ENCODE results near the gene C11orf86.

- no peak for TF ChIP-seq EZH2 (IDR thresholded peaks at IDR 0.05; ENCODE audit: borderline replicate concordance, control insufficient read depth, low read depth, low read length)
- TF ChIP-seq EP300 (IDR thresholded peaks at IDR 0.05; ENCODE audit: borderline replicate concordance in 1 of 2, control insufficient read depth in 1 of 2, low read depth in 2 of 2, low read length in 2 of 2) = no peak
- no peak for TF ChIP-seq BCL11A (IDR thresholded peaks at IDR 0.05; ENCODE audit: low read depth, low read length)
- TF ChIP-seq ATF7 (IDR thresholded peaks at IDR 0.05; ENCODE audit: low read depth) = no peak
- no peak for TF ChIP-seq JUND (IDR thresholded peaks at IDR 0.05; ENCODE audit: low read depth, low read length)
- TF ChIP-seq, protein P1, sequence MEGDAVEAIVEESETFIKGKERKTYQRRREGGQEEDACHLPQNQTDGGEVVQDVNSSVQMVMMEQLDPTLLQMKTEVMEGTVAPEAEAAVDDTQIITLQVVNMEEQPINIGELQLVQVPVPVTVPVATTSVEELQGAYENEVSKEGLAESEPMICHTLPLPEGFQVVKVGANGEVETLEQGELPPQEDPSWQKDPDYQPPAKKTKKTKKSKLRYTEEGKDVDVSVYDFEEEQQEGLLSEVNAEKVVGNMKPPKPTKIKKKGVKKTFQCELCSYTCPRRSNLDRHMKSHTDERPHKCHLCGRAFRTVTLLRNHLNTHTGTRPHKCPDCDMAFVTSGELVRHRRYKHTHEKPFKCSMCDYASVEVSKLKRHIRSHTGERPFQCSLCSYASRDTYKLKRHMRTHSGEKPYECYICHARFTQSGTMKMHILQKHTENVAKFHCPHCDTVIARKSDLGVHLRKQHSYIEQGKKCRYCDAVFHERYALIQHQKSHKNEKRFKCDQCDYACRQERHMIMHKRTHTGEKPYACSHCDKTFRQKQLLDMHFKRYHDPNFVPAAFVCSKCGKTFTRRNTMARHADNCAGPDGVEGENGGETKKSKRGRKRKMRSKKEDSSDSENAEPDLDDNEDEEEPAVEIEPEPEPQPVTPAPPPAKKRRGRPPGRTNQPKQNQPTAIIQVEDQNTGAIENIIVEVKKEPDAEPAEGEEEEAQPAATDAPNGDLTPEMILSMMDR (IDR thresholded peaks at IDR 0.05 in 2 of 3, conservative IDR thresholded peaks at IDR 0.05 in 1 of 3; ENCODE audit: control insufficient read depth in 2 of 3, extremely low read depth in 1 of 3, insufficient read depth in 1 of 3, low read depth in 3 of 3, low read length in 3 of 3) = no peak
- no peak for TF ChIP-seq ETV6 (conservative IDR thresholded peaks at IDR 0.05 in 1 of 2, IDR thresholded peaks at IDR 0.05 in 1 of 2; ENCODE audit: borderline replicate concordance in 1 of 2, low read depth in 1 of 2)
These were observed 3.6 kb downstream of the C11orf86 start for GRCh38 chr11:66978717-66979116.
